ENCODE results near the gene FOXN3. TPM values are rescaled to one million over a fixed set of nuclear protein-coding genes. Genes with fewer than 3 reads are reported as not detected.
A peak's percentile ranks its signal among the peaks of the same experiment; 100 is the strongest.

The FOXN3 gene
- polyA plus RNA-seq, 1 donor (not counting 4 experiments of a cell fraction or from before 2014, with no cell fraction given) = 10.2 TPM

GRCh38 chr14:89429199-89430181 lies 12.5 kb upstream of the FOXN3 start:
- H3K4me2 ChIP-seq (ENCODE audit: control insufficient read depth, extremely low read depth, insufficient read depth, low read depth, low read length) = peak overlapping the region; percentile 74

GRCh38 chr14:89428546-89429198 lies 11.6 kb upstream of the FOXN3 start:
- Histone ChIP-seq H3K4me3 (ENCODE audit: control insufficient read depth in 2 of 3, extremely low read depth in 1 of 3, insufficient read depth in 2 of 3, low read depth in 1 of 3, low read length in 3 of 3) (peak overlapping the region in 2 of 3 experiments; percentile 37 to 48), H3K4me1 (ENCODE audit: control insufficient read depth, extremely low read depth, insufficient read depth, low read length) (peaks cover 44% of the 10 kb centered on the region), H3K9me3 (ENCODE audit: control insufficient read depth, low read depth, low read length) (no peaks in the 10 kb centered on the region), H3K9ac (ENCODE audit: control insufficient read depth, extremely low read depth, insufficient read depth, low read length) (peak overlapping the region; percentile 59), H2AFZ (ENCODE audit: control insufficient read depth, low read length) (peak overlapping the region; percentile 37), H3K79me2 (ENCODE audit: control insufficient read depth, insufficient read depth, low read length) (no peaks in the 10 kb centered on the region), H4K20me1 (ENCODE audit: control insufficient read depth, extremely low read depth, insufficient read depth, low read length) (no peaks in the 10 kb centered on the region), H3K36me3 (ENCODE audit: control insufficient read depth in 2 of 2, extremely low read depth in 1 of 2, insufficient read depth in 2 of 2, low read length in 2 of 2) (no peaks in the 10 kb centered on the region), H3K9me1 (ENCODE audit: control insufficient read depth, extremely low read depth, insufficient read depth, low read length) (no peaks in the 10 kb centered on the region), H3K27ac (ENCODE audit: control insufficient read depth, insufficient read depth, low read length) (peak overlapping the region; percentile 76), H3K27me3 (ENCODE audit: control insufficient read depth, extremely low read depth, insufficient read depth, low read length) (no peaks in the 10 kb centered on the region), H3K4me2 (ENCODE audit: control insufficient read depth, extremely low read depth, insufficient read depth, low read depth, low read length) (peak overlapping the region; percentile 74)
- peak; percentile 83 for FAIRE-seq
- dilution Hi-C loops (cut with MboI; ENCODE audit: extremely low pct_ligation_motif_present, low sequenced_read_pairs) = no loop called here
- TF ChIP-seq CTCF (optimal IDR thresholded peaks at IDR 0.05 in 1 of 3, IDR thresholded peaks at IDR 0.05 in 1 of 3, conservative IDR thresholded peaks at IDR 0.05 in 1 of 3; ENCODE audit: extremely low read depth in 1 of 3, insufficient read depth in 2 of 3, low read length in 3 of 3) (no peak), EZH2 (IDR thresholded peaks at IDR 0.05; ENCODE audit: low read length) (no peak)
- DNase-seq (ENCODE audit: low read depth, low spot score) = peak; percentile 71

More at GRCh38 chr14:89429199-89430181, 12.5 kb upstream of the FOXN3 start:
- peak overlapping the region in 2 of 3 experiments; percentile 37 to 48 for H3K4me3 ChIP-seq (ENCODE audit: control insufficient read depth in 2 of 3, extremely low read depth in 1 of 3, insufficient read depth in 2 of 3, low read depth in 1 of 3, low read length in 3 of 3)
- no peaks in the 10 kb centered on the region for H3K36me3 ChIP-seq (ENCODE audit: control insufficient read depth in 2 of 2, extremely low read depth in 1 of 2, insufficient read depth in 2 of 2, low read length in 2 of 2)
- dilution Hi-C loops (cut with MboI; ENCODE audit: extremely low pct_ligation_motif_present, low sequenced_read_pairs) = no loop called here
- H4K20me1 ChIP-seq (ENCODE audit: control insufficient read depth, extremely low read depth, insufficient read depth, low read length) = no peaks in the 10 kb centered on the region
- FAIRE-seq (peak; percentile 39), DNase-seq (ENCODE audit: low read depth, low spot score) (no peak)
- peaks cover 44% of the 10 kb centered on the region for H3K4me1 ChIP-seq (ENCODE audit: control insufficient read depth, extremely low read depth, insufficient read depth, low read length)
- peak overlapping the region; percentile 12 for H2AFZ ChIP-seq (ENCODE audit: control insufficient read depth, low read length)
- H3K9me3 ChIP-seq (ENCODE audit: control insufficient read depth, low read depth, low read length) = no peaks in the 10 kb centered on the region
- peak overlapping the region; percentile 59 for H3K9ac ChIP-seq (ENCODE audit: control insufficient read depth, extremely low read depth, insufficient read depth, low read length)
- H3K79me2 ChIP-seq (ENCODE audit: control insufficient read depth, insufficient read depth, low read length) = no peaks in the 10 kb centered on the region
- H3K27me3 ChIP-seq (ENCODE audit: control insufficient read depth, extremely low read depth, insufficient read depth, low read length) = no peaks in the 10 kb centered on the region
- H3K27ac ChIP-seq (ENCODE audit: control insufficient read depth, insufficient read depth, low read length) = peak overlapping the region; percentile 76
- TF ChIP-seq EZH2 (IDR thresholded peaks at IDR 0.05; ENCODE audit: low read length) (no peak), CTCF (optimal IDR thresholded peaks at IDR 0.05 in 1 of 3, IDR thresholded peaks at IDR 0.05 in 1 of 3, conservative IDR thresholded peaks at IDR 0.05 in 1 of 3; ENCODE audit: extremely low read depth in 1 of 3, insufficient read depth in 2 of 3, low read length in 3 of 3) (no peak)
- no peaks in the 10 kb centered on the region for H3K9me1 ChIP-seq (ENCODE audit: control insufficient read depth, extremely low read depth, insufficient read depth, low read length)
